ENCODE data around the gene CSPG5.

CSPG5 gene

GRCh38 chr3:47536221-47536891 lies 42.3 kb downstream of the CSPG5 start:
- DNase-seq: peak; percentile 86

DNA sequence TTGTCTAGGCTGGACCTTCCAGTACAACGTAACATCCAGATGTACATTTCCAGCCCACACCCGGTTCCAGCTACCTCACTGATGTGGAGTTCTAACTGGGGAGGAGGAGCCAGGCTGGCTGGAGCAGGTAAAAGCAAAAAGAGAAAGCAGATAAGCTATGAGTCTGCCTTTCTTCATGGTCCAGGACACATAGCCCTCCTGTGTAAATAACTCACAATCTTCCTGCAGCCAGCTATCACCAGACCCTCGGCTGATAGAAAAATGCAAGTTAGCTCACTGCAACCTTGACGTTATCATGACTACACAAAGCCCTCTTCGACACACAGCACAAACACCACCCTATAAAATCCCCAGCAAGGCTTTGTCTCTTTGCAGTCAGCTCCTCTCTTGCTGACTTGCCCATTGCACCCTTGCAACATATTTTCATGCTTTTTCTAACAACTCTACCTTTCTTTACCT lies 44.6 kb downstream of the CSPG5 start:
- DNase-seq: no peak

GRCh38 chr3:47533481-47533880 lies 45.2 kb downstream of the CSPG5 start:
- DNase-seq: no peak

- DNase-seq: no peak
Measured at GRCh38 chr3:47527952-47528725, 50.5 kb downstream of the CSPG5 start.

GRCh38 chr3:47525617-47526016 lies 53.0 kb downstream of the CSPG5 start:
- no peak for DNase-seq

- no peak for DNase-seq
Measured at GRCh38 chr3:47523310-47524073, 55.2 kb downstream of the CSPG5 start.

DNA sequence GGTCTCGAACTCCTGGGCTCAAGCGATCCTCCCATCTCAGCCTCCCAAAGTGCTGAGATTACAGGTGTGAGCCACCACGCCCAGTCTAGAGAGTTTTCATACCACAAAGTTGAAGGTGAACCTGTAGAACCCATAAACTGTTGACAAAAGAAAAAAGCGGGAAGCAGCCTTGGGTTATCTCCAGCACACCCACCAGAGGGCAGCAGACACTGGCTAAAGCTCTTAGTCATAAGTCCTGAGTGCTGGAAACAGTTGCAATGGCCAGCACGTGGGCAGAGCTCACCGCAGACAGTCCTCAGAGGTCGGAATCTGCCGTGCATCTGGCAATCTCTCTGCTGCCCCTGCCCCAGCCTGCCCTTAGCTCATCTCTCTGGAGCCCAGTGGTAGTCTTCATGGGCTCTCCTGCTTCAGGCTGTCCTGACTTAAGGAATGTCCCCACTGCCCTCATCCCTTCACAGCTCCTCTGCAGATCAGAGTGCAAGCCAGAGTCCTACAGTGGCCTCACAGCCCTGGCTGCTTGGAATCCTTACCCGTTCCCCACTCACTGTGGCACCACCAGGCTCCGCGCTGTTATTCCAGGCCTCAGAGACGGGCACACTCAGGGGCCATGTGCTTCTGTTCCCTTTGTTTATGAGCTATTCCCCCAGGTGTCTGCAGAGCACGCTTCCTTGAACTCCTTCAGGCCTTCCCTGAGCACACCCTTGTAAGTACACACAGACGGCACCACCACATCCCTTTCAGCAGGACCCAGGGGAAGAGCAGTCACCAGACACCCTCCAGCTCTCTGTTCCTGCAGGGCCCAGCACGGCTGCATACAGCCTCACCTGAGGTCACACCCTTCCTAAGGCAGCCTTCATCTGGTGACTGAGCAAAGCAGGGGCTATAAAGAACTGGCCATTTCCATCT lies 56.3 kb downstream of the CSPG5 start:
- peak; percentile 96 for DNase-seq

- no peak for DNase-seq
Measured at GRCh38 chr3:47520756-47521155, 57.9 kb downstream of the CSPG5 start.

DNA sequence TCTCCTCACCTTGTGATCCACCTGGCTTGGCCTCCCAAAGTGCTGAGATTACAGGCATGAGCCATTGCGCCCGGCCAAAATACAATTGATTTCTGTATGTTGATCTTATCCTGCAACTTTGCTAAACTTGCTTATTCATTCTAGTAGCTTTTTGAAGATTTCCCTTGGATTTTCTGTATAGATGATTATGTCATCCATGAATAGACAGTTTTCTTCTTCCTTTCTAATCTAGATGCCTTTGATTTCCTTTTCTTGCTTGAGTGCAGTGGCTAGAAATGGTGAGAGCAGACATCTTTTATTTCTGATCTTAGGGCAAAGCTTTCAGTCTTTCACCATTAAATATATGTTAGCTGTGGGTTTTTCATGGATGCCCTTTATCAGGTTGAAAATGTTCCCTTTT lies 60.7 kb downstream of the CSPG5 start:
- no peak for DNase-seq

DNA sequence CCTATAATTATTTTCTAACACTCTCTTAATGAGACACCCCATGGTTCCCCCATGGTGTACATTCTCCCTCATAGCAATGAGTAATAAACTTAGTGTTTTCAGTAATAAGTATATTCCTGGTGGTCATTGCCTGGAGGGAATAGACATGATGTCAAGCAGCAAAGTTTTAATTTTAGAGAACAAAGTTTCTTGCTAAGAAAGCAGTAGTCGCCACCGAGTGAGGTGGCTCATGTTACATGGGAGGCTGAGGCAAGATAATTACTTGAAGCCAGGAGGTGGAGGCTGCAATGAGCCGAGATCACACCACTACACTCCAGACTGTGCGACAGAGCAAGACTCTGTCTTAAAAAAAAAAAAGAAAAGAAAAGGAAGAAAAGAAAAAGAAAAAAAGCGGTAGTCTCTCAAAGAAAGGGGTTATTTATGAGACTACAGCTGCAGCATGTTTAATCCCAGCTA lies 62.8 kb downstream of the CSPG5 start:
- DNase-seq: peak; percentile 78

DNA sequence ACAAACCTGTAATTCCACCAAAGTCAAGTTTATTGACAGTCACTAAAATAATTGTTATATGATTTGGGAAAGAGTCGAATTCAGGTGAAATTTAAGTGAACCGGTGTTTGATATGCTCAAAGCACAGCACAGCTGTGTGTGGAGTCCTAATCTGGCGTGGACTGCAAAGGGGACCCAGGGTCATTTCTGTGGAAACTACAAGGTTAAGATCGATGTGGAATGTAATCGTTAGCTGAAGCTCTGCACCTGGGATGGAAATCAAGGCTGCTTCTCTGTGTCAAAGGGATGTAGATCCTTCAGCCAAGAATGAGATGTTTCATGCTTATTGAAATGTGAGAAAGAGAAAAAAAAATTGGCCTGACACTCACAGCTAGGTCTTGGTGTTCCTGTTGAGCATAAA lies 63.6 kb downstream of the CSPG5 start:
- peak; percentile 33 for DNase-seq

DNA sequence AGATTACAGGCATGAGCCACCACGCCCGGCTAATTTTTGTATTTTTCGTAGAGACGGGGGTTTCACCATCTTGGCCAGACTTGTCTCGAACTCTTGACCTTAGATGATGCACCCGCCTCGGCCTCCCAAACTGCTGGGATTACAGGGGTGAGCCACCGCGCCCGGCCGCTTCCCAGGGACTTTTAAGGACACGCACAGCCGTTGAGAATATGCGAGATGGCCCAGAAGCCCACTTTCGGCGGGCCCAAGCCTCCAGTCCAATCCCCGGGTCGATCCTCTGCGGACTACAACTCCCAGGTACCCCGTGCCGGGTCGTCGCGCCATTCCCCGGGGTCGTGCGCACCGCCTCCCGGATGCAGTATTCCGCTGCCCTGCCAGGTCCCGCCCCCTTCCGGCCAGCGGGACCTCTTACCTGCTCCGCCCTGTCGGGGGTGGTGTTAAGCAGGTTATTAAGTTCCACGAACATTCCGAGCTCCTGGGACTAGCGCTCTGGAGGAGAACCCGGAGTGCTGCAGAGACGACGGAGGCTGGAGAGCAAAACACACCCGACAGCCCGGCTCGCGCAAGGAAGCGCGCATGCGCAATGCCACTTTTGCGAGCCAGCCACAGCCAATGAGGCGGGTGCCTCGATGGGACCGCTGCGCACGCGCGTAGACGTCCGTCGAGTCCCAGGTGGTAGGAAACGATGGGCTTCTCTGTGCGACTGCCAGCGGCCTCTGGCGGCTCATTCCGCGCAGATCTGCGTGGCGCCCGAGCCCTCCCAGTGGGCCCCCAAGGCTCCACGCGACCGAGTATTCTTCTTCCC lies 65.3 kb downstream of the CSPG5 start, which contains the start of gene ELP6:
ELP6 (minus strand) TSS at position 588 of the 805 bp plus-strand sequence; CDS start at position 466, 122 bp downstream.
- DNase-seq: peak; percentile 97

- DNase-seq: peak; percentile 32
Measured at GRCh38 chr3:47512416-47513124, 66.1 kb downstream of the CSPG5 start.

All from NCI-H82 (cell line).